Measurements from ENCODE around the gene VN1R2.
"Not testable (repeated sequence)": the region's sequence is repeated elsewhere in the genome, so short reads cannot be mapped to it uniquely, and the experiment has no call there.

DNA sequence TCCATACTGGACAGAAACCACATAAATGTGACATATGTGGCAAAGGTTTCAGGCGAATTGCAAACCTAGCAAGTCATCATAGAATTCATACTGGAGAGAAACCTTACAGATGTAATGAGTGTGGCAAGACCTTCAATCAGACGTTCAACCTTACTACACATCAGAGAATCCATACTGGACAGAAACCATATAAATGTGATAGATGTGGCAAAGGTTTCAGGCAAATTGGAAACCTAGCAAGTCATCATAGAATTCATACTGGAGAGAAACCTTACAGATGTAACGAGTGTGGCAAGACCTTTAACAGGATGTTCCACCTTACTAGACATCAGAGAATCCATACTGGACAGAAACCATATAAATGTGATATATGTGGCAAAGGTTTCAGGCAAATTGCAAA, 46.5 kb upstream of the VN1R2 start:
- TF ChIP-seq CTCF, POLR2A (IDR thresholded peaks at IDR 0.05): not testable (repeated sequence)
